Activated T-cell treated with anti-CD3 and anti-CD28 coated beads for 4 hours (primary cell): ENCODE results near the gene TMEM150C.

Experiments
- DNase-seq: peaks from one replicate; pipeline ENCODE4 v3.0.0-alpha.2; 2020

The TMEM150C gene

DNA sequence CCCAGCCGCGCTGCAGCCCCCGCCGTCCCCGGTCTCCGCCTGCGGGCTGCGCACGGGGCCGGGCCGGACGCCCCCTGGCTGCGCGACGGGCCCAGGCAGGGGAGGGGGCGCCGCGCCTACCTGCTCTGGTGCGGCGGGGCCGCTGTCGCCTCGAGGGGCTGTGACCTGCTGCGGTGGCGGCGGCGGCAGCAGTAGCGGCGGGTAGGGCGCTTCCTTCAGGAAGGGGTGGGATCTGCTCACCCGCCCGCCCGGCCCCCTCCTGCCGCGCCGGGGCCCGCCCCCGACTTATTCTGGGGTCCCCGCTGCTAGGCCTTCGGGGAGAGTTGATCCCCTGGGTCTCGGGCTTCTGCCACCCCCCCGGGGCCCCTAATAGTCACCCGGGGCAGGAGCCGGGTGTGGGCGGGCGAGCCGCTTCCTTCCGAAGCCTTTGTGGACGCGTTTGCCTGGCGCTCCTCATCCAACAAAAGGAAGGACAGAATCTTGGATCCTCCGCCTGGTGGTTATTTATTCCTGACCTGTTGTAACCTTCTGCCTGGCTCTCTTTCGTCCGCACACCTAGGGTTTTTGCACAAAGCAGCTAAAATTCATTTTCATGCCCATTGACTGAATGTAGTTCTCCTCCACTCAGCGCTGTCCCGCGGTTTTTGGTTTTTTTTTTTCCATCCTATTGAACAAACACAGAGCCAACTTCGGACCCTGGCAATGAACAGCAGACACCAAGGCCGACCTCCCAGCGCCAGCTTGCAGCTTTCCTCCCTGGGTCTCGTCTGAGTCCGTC is at the start of gene TMEM150C:
Gene TMEM150C (minus strand): TSS at position 203 of the 778 bp plus-strand sequence. CDS start 57,331 bp downstream, outside the sequence.
- DNase-seq = no peak

DNA sequence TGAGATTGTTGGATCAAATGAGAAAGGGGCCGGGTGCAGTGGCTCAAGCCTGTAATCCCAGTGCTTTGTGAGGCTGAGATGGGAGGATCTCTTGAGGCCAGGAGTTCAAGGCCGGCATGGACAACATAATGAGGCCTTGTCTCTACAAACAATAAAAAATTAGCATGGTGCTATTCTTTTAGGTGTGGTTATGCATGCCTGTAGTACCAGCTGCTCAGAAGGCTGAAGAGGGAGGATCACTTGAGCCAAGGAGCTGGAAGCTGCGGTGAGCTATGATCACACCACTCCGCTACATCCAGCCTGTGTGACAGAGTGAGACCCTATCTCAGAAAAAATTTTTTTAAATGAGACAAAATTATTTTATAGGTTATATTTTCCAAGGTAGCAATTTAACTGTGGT is 49.7 kb upstream of the TMEM150C start:
- DNase-seq = no peak

DNA sequence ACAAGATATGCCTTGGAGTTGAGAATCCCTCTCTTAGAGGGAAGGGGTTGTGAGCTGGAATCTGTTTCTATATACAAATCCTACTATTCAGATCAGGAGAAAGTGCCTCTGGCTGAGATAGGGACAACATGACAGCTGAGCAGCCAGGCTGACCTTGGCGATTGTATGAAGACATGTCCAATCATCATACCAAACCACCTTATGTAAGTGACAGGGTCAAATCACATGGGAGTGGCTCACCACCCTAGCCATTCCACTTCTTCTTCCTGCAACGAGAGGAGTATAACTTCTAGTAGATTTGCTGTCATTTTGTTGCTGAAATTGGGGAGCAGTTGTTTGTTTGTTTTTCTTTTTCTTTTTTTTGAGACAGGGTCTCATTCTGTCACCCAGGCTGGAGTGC is 48.3 kb upstream of the TMEM150C start:
- DNase-seq = no peak

DNA sequence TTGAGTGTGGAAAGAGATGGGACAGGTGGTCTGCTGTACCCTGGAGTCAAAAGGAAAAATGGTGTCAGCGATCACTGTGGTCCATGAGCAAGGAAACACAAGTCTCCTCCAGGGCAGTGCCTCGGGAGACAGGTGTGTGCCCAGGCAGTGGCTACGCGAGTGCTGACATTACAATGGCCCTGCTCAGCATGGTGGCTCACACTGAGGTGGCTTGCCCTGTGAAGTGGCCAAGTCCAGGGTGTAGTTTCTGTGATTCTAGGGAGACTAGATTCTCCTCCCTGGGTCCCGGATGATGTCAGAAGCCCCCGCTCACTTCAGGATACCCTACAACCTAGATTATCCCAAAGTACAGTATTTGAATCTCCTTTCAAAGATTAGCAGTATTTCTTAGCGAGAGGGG is 44.8 kb upstream of the TMEM150C start:
- DNase-seq = no peak

DNA sequence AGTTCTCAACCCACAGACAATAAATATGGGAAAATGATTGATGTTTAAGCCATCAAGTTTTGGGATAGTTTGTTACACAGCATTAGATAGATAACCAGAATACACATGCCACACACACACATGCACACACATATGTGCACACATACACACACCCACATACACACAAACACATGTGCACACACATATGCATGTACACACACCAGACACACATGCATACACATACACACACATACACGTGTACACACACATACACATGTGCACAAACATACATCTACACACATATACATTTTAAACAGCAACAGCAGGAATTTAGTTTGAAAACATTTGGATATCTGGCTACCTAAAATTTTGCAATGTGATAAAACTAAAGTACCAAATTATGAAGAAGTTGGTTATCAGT is 42.7 kb upstream of the TMEM150C start:
- DNase-seq = no peak

DNA sequence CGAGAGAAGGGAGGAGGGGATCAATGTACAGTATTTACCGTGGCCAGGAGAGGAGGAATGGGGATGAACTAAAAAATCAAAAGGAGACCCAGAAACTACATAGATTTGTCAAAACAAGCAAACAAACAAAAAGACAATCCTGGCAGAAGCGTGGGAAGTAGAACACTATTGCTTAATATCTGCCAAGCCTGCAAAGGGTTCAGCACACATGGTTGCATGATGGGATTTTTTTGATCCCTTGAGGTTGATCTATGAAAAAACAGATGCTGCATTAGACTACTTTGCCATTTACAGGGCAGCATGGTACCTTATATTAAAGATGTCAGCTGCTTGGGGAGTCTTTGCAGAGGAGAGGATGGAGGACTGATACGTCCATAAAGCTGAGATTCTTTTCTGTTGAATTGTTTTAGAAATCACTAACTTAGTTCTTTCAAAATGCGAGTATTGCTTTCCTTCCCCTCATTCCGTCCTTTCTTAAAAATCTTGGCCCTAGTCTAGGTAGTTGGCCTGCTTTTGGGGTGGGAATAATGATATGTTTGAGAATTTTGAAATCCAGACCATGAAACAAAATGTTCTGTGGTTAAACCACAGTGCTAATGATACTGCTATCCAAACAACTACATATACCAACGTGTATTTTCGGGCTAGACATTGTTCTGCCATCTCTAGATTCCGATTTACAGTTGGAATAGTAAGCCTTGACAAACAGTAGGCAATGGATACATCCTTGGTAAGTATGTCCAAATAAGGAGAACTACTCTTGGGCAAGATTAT is 39.6 kb upstream of the TMEM150C start:
- DNase-seq = no peak

DNA sequence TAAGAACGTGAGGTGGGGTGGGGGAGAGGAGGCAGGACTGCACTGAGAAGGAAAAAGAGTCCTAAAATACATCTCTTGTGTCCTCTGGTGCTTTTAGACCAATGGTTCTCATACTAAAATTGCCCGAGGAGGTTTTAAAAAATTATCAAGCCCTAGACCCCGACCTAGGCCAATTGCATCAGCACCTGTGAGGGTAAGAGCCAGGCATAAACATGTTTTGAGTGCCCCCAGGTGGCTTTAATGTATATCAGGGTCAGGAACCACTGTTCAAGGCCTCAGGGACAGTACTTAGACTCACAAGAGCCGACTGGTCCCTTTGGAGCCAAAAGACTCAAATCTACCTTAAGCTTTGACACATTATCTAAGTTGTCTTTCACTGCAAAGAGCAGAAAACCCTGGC is 37.5 kb upstream of the TMEM150C start:
- DNase-seq = no peak

DNA sequence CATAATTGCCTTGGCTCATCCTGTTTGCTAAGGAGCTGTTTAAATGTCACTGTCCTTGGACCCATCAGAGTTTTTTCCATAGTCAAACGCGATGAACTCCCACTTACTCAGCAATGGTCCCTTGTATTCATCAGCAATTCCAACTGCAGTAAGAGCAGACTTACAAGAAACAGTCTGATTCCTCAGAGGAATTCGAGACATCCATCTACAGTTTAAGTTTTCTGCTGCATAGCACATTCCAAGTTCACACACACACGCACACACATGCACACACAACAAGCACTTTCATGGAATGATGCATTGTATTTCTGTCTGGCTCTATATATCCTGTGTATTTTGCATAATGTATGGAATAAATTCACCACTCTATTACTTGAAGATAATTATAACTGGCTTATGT is 32.7 kb upstream of the TMEM150C start:
- no peak for DNase-seq

DNA sequence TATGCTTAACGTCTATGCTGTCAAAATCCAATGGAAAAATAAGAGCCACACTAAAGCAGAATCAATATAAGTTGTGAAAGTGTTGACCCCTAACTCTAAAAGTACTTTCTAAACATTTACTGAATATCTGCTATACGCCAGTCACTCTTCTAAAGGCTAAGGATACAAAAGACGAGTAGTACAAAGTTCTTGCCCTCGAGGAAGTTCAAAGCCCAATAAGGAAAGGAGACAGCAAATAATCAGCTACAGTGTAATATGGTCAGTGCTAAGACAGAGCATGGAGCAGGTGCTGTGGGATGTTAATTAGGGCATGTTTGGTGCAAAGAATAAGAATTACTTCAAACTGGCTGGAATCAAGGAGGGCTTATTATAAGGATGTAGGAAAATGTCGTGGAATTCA is 31.6 kb upstream of the TMEM150C start:
- no peak for DNase-seq

DNA sequence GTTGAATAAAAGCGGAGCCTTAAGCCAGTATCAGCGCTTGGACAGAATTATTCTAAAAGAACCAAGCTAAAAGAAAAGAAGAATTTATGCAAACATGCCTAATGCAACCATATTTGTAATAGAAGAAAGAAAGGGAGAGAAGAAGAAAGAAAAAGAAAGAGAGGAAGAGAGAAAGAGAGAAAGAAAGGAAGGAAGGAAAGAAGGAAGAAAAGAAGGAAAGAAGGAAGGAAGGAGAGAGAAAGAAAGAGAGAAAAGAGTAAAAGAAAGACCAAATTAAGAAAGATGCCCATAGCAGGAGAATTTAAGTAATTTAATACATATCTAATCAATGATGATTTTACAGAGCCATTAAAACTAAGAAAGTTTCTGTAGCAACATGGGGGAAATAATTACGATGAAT is 30.9 kb upstream of the TMEM150C start:
- DNase-seq = no peak

DNA sequence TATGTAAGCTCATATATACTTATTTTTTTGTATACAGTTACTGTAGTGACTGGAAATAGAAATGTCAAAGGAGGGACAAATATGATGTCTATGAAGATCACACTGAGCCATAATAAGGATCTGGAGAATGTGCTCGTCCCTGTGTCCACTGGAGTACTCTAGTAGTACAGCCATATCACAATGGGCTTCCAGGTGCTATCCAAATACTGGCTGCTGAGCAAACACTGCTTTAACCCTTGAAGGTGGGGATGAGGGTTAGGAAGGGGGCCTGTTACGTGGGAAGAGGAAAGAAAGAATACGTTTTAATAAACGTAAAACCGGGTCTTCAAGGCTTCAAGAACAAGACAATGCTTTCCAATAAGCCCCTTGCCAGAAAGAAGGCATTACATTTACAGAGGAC is 29.8 kb upstream of the TMEM150C start:
- no peak for DNase-seq

DNA sequence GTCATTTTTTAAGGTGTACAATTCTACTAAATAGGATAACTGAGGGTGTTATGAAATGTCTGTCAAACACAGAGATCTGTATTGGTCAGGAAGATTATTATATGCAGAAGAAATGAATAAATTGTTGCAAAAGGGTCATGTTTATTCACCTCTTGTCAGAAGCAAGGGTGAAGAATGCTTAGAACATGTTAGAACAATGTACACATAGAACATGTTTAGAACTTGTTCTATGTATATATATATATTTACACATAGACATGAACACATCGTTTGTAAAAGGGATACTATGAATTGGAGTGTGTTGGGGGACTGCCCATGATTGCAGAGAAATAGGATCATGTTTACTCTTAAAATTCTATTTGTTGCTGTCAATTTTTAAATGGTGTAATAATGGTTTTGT is 28.0 kb upstream of the TMEM150C start:
- DNase-seq = no peak

DNA sequence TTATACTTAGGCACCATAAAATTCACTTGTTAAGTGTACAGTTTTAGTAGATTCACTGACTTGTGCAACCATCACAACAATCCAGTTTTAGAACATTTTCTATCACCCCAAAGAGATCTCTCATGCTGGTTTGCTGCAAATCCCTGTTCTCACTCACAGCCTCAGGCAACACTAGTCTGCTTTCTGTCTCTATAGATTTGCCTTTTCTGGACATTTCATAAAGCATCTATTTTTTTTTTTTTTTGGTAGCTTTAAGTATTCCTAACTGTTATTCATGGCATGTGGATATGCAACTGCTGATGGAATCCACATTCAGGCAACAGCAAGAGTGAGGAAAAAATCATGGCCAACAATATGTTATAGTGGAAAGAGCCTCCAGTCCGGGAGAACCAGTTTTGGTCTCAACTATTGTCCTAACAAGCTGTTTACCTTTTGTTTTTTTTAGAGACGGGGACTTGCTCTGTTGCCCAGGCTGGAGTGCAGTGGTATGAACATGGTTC is 27.0 kb upstream of the TMEM150C start:
- DNase-seq = no peak

DNA sequence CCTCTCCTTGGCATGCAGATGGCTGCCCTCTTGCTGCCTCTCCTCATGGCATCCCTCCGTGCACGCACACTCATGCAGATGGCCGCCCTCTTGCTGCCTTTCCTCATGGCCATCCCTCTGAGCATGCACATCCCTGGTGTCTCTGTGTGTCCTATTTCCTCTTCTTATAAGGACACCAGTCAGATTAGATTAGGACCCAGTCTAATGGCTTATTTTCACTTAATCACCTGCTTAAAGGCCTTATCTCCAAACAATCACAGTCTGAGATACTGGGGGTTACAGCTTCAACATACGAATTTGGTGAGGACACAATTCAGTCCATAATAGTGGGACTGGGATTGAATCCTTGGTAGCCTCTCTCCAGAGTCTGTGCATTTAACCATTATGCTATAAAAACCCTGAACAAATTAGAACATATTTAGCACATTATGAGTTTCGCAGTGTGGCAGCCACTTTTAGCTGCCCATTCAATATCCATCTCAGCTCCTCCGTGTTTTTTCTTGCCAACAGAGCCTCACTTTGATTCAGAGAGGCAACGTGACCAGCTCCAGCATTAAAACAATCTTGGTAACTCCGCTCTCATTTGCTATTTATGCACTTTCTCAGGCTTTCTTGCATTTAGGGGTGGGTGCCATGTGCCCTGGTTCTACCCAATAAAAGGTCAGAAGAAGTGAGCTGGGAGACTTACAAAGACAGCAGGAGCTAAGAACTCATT is 26.2 kb upstream of the TMEM150C start:
- DNase-seq = no peak

DNA sequence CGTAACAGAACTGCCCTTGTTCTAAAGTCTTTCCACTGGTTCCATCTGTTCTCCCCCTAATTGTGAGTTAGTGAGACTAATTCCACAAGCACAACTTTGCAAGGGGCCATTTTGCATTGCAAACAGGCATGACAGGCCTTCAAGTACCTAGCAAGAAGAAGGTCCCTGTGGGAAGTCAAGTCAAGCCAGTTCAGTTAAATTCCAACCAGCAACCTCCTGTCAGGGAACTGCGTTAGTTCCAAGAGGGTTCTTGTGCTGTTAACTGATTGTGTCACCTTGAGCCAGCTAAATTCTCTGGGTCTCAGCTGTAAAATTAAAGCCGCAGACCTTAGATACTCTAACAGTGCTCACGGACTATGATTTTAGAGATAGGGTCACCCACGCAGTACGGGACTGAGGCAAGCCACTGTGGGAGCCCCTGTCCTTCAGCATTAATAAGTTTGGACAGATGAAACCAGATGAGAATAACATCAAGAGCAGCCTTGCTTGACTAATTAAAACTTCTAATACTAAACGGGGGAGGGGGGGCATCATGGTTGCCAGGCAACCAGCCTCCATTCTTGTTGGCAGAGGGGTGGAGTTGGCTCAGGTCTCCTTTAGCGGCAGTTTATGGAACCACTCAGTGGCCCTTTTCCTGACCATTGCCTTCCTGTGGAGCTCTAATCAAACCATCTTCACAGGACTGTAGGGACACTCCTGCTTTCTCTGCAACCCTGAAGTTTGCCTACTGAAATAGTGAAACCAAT is 24.1 kb upstream of the TMEM150C start:
- no peak for DNase-seq

DNA sequence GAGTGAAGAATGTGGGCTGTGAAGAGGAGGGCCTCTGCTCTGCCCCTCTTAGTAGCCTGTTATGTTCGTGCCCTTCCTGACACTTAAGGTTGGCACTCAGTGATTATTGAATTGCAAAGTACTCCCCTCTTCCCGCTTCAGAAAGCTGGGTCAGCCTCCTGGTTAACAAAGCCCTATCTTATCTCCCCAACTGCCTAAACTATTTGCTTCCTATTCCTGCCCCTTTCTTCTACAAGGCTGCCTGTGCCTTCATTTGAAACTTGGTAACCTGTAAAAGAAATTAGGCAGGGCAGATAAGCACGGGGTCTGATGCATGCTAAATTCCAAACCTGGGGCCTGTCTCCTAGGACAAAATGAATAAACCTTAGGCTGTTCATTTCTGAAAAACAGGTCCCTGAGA is 23.1 kb upstream of the TMEM150C start:
- no peak for DNase-seq

DNA sequence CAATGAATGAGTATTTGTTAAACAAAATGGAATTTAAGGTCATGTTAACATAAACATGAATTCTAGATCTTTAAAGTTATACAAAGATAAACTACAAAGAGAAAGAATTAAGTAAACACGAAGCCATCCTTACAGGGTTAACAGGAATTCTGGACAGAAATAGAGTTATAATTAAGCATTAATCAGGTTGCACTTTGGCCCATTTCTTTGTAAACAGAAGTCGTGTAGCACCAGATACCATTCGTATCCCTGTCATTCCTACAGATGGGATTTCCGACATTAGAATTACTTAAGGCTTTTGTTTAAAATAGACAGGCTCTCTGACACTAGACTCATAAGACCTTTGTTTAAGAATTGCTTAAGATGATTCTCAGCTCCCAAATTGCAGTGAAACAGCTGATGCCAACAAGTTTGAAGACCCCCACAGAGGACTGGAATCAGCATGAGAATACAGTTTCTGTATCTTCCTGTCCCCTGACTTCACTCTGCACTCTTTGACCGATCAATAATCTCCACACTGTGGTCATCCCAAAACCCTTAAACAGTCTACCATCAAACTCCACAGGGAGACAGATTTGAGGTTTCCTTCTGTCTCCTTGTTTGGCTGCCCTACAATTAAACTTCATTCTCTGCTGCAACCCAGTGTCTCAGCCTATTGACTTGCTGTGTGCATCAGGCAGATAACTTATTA is 22.3 kb upstream of the TMEM150C start:
- DNase-seq = no peak

DNA sequence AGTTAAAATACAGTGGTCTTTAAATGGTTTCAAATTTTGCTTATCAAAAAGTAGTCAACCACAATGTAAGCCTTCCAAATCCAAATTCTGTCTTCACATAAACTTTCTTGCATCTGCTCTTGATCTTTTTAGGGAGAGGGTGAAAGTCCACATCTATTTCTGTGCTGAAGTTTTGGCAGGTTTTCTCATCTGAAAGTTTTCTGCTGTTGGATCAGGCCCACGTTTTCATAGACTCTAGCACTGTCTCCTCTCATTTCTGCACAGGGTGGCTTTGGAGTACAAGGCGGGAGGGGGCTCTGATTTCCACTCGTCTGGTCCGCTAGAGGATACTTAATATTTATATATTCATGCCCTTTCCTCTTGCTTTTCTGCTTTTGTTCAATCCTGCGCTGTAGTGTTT is 18.1 kb upstream of the TMEM150C start:
- no peak for DNase-seq

DNA sequence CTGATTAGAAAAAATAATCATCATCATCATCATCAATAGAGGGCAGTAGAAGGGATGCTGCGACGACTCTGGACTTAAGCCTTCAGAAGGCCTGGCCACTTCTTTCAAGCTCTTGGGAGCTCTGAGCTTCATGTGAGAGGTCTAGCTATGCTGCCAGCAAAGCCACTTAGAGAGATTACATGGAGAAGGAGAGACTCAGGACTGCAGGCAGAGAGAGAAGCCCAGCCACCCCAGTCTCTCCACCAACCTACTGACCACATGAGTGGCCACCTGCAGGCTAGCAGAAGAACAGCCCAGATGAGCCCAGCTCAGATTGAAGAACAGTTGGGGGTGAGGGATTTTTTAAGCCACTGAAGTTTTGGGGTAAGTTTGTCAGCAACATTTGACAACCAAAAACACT is 17.1 kb upstream of the TMEM150C start:
- DNase-seq = no peak

DNA sequence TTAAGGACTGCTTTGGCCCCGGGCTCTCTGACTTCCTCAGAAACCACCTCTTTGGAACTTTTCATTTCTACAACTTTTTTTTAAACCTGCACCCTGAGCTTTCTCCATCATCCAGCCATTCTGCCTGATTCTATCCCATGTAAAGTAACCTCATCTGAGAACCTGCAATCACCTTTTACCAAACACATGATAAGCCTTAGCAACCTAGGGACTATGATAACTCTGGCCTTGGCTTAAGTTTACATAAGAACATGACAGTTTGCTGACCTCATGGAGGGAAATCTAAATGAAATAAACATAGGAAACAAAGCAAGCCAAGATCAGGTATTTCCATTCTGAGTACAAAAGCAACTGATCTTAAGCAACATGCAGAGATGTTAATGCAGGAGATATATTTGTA is 15.7 kb upstream of the TMEM150C start:
- DNase-seq = no peak

DNA sequence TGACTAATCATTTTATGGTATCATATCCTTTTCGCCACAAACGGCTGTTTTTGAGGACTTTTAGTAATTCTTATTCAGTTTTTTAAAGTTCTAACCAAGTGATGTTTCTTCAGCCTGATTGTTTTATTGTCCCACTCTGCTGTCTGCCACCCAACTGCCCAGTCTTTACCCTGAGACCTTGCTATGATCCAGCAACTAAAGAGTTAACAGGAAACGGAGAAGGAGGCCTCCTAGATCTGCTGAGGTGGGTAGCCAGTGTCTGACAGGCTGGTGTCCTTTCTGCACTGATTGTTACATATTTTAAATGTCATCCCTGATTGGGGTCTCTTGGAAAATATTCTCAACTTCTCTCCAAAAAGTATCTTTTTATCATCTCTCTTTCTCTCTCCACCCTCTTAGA is 7.9 kb upstream of the TMEM150C start:
- DNase-seq = no peak

DNA sequence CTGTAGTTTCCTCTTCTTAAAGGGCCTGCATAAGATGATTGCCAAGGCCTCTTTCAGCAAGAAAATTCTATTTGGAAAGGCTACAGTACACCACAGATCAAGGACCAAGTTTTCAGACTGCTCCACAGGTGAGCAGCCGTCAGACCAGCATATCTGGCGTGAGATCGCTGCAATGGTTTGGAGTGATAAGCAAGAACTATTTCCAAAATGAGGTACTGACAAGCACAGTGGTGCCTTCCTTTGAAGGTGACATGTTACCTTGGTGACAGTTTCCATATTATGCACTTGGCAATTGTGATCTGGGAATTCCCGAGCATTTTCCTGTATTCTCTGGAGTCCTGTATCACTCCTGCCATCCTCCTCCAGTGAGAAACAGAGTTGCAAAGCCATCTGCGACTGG is 7.3 kb upstream of the TMEM150C start:
- no peak for DNase-seq
